ENCODE measurements around the gene NBEA.

Gene NBEA

GRCh38 chr13:35499196-35499662 lies 557.2 kb downstream of the NBEA start:
- no peak for DNase-seq (ENCODE audit: low read depth in 4 of 4, low spot score in 1 of 4)

GRCh38 chr13:35499676-35500075 lies 557.6 kb downstream of the NBEA start:
- DNase-seq (ENCODE audit: low read depth in 4 of 4, low spot score in 1 of 4): no peak

- no peak for DNase-seq (ENCODE audit: low read depth in 4 of 4, low spot score in 1 of 4)
These were observed 558.1 kb downstream of the NBEA start for GRCh38 chr13:35500144-35500543.

GRCh38 chr13:35501661-35502235 lies 559.7 kb downstream of the NBEA start:
- no peak for DNase-seq (ENCODE audit: low read depth in 4 of 4, low spot score in 1 of 4)

GRCh38 chr13:35502456-35502855 lies 560.4 kb downstream of the NBEA start:
- no peak for DNase-seq (ENCODE audit: low read depth in 4 of 4, low spot score in 1 of 4)

GRCh38 chr13:35512271-35512920 lies 570.3 kb downstream of the NBEA start:
- no peak for DNase-seq (ENCODE audit: low read depth in 4 of 4, low spot score in 1 of 4)

GRCh38 chr13:35514061-35514477 lies 572.0 kb downstream of the NBEA start:
- DNase-seq (ENCODE audit: low read depth in 4 of 4, low spot score in 1 of 4): no peak

GRCh38 chr13:35514801-35515502 lies 572.9 kb downstream of the NBEA start:
- DNase-seq (ENCODE audit: low read depth in 4 of 4, low spot score in 1 of 4): no peak

GRCh38 chr13:35518337-35518946 lies 576.4 kb downstream of the NBEA start:
- DNase-seq (ENCODE audit: low read depth in 4 of 4, low spot score in 1 of 4): no peak

- no peak for DNase-seq (ENCODE audit: low read depth in 4 of 4, low spot score in 1 of 4)
These were observed 582.1 kb downstream of the NBEA start for GRCh38 chr13:35524171-35524570.

GRCh38 chr13:35526577-35526976 lies 584.5 kb downstream of the NBEA start:
- DNase-seq (ENCODE audit: low read depth in 4 of 4, low spot score in 1 of 4): no peak

- DNase-seq (ENCODE audit: low read depth in 4 of 4, low spot score in 1 of 4): no peak
These were observed 585.4 kb downstream of the NBEA start for GRCh38 chr13:35527451-35527850.

- no peak for DNase-seq (ENCODE audit: low read depth in 4 of 4, low spot score in 1 of 4)
These were observed 588.1 kb downstream of the NBEA start for GRCh38 chr13:35530147-35530546.

- DNase-seq (ENCODE audit: low read depth in 4 of 4, low spot score in 1 of 4): no peak
These were observed 588.5 kb downstream of the NBEA start for GRCh38 chr13:35530581-35530980.

GRCh38 chr13:35531526-35531925 lies 589.5 kb downstream of the NBEA start:
- no peak for DNase-seq (ENCODE audit: low read depth in 4 of 4, low spot score in 1 of 4)

- no peak for DNase-seq (ENCODE audit: low read depth in 4 of 4, low spot score in 1 of 4)
These were observed 592.3 kb downstream of the NBEA start for GRCh38 chr13:35534343-35534742.

- DNase-seq (ENCODE audit: low read depth in 4 of 4, low spot score in 1 of 4): no peak
These were observed 606.7 kb downstream of the NBEA start for GRCh38 chr13:35548790-35549189.

GRCh38 chr13:35549481-35549880 lies 607.4 kb downstream of the NBEA start:
- no peak for DNase-seq (ENCODE audit: low read depth in 4 of 4, low spot score in 1 of 4)

- DNase-seq (ENCODE audit: low read depth in 4 of 4, low spot score in 1 of 4): no peak
These were observed 610.2 kb downstream of the NBEA start for GRCh38 chr13:35552172-35552844.

GRCh38 chr13:35554972-35555623 lies 613.0 kb downstream of the NBEA start:
- DNase-seq (ENCODE audit: low read depth in 4 of 4, low spot score in 1 of 4): no peak

GRCh38 chr13:35557475-35557874 lies 615.4 kb downstream of the NBEA start:
- no peak for DNase-seq (ENCODE audit: low read depth in 4 of 4, low spot score in 1 of 4)

Data from stimulated activated CD4-positive, alpha-beta T cell treated with anti-CD3 and anti-CD28 coated beads, Interleukin-1b, Interleukin-23, amount 100 ng/mL, for 24 hours (primary cell).